ENCODE results near the gene FHL2. TPM values are rescaled to one million over a fixed set of nuclear protein-coding genes. Genes with fewer than 3 reads are reported as not detected.
A peak's percentile ranks its signal among the peaks of the same experiment; 100 is the strongest.
"Not testable (repeated sequence)": the region's sequence is repeated elsewhere in the genome, so short reads cannot be mapped to it uniquely, and the experiment has no call there.

FHL2 gene, protein sequence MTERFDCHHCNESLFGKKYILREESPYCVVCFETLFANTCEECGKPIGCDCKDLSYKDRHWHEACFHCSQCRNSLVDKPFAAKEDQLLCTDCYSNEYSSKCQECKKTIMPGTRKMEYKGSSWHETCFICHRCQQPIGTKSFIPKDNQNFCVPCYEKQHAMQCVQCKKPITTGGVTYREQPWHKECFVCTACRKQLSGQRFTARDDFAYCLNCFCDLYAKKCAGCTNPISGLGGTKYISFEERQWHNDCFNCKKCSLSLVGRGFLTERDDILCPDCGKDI
- total RNA-seq (2014; rRNA removed; shearing (Covaris generic)) = 45.7 and 67.9 TPM in 2 replicates

DNA sequence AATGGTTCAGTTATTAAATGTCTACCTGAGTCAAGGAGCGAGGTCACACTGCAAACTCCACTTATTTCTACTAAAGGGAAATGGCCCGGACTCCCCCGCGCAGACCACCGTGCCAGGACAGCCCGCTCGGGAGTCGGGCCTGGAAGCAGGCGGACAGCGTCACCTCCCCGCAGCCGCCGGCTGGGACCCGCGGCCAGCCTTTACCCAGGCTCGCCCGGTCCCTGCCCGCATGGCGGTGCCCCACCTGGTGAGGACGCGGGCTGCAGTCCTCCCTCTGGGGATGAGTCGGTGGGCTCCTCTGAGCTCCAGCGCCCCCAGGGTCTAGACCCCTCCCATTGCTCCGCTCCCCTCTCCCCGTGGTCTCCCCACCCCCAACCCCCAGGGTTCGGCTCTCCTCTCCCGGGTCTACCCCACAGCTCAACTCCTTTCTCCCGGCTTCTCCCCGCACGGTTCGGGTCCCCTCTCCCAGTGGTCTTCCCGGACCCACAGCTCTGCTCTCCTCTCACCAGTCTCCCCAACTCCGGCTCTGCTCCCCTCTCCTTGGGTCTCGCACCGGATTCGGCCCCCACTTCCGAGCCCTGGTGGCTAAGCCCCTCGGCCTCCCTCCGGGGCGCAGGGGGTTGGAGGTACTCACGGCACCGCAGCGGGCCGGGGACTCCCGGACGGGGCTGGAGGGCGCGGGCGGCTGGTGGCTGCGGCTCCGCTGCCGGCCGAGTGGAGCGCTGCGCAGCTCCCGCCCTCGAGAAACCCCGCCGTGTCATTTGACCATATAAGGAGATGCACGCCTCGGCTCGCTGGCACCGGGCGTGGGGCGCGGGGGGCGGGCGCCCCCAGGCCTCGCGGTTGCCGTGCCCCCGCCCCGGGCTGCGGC is at the start of gene FHL2:
Gene FHL2 (minus strand): TSS at position 716 of the 871 bp plus-strand sequence. CDS start 12,535 bp downstream, outside the sequence.
- DNase-seq (ENCODE audit: low spot score) = peak; percentile 55

DNA sequence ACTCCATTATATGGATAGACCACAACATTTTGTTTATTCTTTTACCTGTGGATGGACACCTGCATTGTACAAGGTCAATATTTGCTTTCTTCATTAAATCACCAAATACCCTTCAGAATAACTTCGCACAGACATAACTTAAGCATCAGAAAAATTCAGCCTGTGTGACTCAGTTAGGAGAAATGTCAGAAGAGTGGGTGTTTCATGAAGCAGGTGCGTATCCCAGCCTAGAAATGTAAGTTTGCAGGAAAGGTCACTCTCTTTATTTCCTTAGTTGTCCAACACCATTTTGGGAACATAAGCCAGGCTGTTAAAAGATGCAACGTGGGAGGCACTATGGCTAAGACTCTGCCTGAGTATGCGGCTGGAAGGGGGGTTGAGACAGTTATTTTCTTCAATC is 48.6 kb upstream of the FHL2 start:
- DNase-seq (ENCODE audit: low spot score) = no peak

DNA sequence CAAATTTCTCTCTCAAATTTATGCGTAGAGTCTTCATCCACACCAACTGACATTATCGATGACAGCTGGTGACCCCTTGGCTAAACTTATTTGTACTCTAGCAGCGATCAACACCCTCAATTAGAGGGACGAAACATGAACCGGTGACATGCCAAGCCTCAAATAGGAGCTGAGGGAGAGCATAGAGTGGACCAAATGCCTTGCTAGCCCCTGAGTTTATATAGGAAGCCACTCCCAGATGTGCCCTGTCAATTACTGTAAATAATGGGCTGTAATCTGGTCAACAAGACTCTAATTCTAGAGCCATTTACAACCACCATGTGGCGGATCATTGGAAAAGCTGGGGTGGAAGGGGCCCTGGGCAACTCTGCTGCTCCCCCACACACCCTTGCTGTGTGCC is 47.6 kb upstream of the FHL2 start:
- DNase-seq (ENCODE audit: low spot score) = no peak

DNA sequence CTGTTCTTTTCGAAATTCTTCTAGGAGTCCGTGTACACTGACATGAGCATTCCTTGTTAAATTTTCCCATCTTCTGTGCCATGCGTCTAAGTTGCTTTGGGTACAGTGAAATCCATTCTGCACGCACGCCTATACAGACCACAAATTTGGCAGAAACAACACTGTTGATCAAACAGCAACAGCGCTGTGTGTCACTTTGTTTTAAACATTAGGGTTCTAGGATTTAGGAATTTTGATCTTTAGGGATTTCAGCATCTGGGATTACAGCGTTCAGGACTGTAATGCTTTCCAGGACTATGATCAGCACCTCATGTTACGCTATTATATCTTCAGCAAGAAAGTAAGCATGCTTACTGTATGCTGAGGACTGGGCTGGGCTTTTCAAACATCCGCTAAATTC is 47.1 kb upstream of the FHL2 start:
- DNase-seq (ENCODE audit: low spot score) = no peak

DNA sequence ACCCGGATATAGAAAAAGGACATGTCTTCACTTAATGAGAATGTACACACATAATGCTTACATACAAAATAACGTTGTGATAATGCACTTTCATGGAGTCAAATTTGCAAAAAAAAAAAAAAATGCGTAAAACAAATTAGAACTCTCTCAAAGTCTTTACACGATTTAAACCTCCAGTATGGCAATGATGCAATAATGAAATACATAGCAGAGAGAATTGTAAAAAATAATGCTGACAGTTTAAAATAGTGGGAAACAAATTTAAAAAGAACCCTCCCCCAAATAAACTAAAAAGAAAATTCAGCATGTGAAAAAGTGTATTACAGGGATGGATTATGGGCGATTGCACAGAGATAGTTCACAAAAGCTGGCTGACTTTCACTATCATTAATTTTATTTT is 46.6 kb upstream of the FHL2 start:
- DNase-seq (ENCODE audit: low spot score) = no peak

DNA sequence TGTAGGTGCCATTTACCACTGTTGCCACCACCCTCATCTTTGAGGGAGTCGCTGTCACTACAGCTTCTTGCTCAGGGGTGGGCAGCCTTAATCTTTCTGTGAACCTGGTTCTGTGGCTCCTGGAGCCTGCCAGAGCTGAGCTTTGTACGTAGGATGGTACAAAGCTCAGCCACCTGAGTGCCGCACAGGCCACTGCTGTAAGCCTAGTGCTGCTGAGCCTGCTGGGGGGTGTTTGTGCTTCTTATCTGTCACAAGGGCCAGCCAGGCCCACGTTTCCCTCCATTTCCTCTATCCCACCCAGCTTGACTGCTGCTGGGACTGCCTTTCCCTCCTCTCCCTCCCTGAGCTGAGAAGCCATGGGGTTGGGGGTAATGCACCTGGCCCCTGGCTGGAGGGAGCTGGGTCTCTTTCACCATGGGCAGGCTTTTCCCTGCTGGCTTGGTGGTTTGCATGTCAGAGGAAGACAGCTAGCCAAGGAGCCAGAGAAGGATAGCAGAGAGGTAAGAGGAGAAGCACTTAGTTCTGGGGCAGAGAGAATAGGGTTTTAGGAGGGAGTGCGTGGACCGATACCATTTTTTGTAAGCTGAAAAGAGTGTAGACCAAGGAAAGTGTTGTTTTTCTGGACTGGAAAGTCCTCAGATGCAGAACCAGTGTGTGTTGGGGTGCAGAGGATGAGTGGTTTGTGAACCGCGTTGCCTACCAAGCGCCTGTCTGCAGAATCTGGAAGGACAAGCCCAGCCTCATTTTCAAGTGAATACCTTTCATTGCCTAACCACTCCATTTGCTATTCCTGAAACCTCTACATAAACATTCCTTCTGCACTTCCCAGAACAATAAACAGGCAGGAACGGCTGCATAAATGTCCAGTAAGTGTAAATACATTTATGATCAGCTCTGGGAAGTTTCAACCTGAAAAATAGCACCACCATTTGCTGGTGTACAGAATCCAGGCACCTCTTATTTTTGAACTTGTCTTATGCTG is 45.1 kb upstream of the FHL2 start:
- DNase-seq (ENCODE audit: low spot score) = no peak

DNA sequence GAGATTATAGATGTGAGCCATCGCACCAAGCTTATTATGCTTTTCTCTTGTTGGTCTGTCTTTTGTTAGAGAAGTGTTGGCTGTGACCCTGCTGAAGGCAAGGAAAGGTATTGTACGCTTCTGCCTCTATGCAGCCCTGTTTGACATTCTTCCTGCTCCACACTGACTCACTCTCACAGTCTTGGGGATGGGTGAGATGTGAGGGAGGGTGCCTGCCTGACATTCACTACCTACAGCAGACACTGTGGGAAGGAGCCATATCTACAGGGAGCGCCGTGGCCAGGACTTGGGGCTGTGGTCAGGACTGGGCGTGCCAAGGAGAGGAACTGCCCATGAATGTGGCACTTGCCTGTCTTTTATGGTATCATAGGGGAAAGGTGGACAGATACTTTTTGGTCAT is 43.9 kb upstream of the FHL2 start:
- no peak for DNase-seq (ENCODE audit: low spot score)

DNA sequence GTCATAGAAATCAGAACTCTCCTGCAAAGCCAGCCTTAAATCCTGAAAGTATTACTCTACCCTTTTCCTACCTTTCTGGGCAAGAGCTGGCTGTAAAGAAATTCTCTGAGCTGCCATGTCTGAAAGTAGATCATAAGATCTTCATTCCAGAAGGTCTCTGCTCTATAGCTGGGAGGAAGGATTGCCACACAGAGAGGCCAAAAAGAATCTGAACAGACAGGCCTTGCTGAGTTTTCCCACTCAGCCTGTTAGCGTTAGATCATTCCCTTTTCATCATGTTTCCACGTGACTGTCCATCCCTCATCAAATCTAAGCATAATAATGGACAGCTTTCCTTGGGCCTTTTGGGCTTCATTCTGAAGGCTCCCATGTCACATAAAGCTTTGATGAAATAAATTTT is 43.2 kb upstream of the FHL2 start:
- no peak for DNase-seq (ENCODE audit: low spot score)

DNA sequence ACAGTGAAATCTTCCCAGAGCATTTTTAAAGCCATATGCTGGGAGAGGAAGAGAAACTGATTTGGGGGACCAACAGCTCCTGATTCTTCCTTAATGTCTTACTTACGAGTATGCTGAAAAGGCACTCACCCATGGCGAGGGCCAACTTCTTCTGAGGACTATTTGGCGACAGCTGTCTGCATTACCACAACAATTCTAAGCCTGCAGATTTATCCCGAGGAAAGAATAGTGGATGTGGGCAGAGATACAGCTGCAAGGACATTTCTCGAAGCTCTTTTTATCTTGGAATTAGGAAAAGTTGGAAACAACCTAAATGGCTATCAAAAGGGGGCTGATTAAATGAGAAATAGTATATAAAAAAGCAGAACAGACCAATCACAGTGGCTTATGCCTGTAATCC is 40.3 kb upstream of the FHL2 start:
- no peak for DNase-seq (ENCODE audit: low spot score)

DNA sequence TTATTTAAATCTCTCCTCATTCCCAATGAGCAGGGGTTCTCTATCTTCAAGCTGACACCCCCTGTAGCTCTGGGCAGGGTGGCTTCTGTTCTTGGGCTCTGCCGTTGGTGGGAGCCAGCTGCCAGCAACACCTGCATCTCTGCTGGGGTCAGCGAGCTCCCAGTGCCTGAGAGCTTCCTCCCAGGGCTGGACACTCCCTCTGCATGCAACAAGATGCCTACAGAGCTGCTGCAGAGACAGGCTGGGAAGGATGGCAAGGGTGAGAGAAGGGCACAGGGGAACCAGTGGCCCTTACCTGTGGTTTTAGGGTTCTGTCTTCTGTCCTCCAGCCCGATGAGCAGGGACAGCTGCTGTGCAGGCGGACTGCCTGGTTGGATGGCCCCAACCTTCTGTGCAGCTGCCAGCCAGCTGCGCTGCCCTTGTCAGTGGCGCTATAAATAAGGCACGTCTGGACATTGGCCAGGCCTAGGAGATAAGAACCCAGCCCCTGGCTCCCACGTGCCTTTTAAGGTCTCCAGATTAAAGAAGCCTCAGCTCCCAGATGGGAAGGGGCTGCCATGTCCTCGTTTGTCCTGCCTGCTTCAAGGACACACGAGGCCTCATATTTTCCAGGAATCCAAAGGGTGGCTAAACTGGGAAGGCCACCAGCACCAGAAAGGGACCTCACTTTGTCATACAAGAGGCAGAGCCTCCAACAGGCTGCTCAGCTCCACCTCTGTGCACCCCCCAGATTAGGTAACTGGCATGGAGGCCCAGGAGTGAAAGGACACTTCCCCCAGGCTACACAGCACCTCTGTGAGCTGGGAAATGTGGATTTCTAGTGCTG is 39.5 kb upstream of the FHL2 start:
- peak; percentile 42 for DNase-seq (ENCODE audit: low spot score)

DNA sequence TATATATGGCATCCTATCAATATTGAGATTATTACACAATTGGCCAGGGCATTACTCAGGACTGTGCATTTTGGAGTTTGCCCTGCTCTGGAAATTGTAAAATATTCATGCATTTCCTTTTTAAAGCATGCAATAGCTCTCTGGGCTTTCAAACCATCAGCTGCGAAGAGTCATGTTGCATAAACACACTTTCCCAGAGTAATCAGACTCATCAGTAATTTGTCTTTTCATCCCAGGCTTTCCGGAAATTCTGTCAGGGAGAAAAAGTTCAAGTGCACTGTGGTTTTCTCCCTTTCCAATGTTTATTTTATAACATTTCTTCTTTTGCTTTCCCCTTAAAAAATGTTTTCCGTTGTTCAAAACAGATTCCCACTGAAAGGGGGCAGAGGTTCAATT is 38.9 kb upstream of the FHL2 start:
- peak; percentile 54 for DNase-seq (ENCODE audit: low spot score)

DNA sequence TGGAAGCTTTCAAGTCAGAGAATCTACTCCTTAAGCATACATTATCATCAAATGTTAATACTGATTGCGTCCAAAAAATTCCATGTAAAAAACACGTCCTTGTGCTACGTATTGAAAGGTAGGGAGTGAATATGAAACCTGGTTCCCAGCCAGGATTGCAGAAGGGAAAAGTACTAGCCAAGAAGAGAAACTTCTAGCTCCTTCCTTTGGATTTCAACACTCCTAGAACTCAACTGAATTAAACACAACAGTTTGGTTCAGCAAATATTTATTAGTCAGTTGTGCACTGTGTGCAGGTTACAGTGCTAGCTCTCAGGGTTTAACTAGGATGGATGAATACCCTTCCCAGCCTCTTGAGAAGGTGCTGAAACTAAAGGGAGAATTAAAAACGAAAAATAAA is 33.9 kb upstream of the FHL2 start:
- DNase-seq (ENCODE audit: low spot score) = no peak

DNA sequence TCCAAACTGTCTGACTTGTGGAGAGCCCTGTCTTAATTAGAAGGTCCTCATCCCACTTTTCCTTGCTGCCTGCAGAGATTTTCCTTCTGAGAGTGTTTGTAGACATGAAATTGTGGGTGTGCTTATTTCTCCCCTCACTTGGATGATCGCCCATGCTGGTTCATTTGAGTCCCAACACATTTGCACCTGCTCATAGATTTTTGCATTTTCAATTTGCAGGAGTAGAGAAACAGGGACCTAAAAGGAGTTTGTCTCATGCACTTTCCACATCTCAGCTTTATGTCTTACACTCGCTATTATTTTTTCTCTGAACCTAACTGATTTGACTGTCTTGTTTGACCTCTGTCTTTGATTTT is 33.2 kb upstream of the FHL2 start:
- DNase-seq (ENCODE audit: low spot score) = no peak

DNA sequence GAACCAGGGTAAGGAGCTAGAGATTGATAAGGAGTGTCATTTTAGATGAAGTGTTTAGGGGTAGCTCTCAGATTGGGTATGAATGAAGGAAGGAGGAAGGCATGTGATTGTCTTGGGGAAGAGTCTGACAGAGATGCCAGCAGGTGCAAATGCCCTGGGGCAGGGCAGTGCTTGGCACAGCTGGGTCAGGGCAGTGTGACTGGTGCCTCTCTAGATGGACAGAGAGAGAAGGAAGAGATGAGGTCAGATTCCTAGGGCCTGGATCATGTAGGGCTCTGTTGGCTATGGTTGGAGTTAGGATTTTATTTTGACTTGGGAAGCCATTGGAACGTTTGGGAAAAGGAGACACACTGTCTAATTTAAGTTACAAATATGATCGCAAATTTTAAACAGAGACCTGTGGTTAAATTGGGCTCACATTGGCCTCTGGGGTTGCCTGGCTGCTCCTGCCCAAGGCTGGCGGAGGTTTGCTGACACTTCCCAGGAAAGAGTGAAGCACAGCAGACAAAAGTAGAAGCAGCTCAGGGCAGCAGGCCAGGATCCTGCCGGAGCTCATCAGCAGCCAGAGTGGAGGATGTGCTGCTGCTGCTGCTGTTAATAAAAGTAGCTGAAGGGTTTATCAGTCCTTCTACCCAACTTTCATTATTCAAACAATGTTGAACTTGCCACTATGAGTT is 32.7 kb upstream of the FHL2 start:
- no peak for DNase-seq (ENCODE audit: low spot score)

DNA sequence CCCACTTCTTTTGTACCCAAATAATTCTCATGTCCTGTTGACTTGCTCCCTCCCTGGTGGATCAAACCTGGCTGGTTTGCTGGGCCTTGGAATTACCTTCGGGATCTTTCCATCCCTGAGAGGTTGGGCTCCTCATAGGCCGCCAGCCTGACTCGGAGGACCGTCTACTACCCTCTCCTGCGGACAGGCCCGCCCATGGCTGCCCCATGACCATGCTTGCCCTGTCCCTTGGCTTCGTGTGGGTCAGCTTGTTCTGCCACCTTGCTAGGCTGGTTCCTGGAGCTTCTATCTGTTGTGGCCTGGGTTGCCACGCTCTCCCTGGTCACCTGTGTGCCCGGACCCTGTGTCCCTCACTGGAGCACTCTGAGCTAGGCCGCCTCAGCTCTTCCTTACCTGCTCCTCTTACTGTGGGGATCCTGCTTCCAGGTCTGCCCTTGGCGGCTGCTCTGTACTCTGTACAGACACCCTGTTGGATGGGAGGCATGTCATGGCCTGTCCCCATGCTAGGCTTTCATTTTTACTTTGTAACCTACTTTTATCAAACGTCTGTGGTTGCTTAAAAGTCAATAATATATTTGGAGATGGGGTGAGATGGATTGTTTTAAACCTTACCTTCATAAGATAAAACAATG is 29.7 kb upstream of the FHL2 start:
- DNase-seq (ENCODE audit: low spot score) = no peak

DNA sequence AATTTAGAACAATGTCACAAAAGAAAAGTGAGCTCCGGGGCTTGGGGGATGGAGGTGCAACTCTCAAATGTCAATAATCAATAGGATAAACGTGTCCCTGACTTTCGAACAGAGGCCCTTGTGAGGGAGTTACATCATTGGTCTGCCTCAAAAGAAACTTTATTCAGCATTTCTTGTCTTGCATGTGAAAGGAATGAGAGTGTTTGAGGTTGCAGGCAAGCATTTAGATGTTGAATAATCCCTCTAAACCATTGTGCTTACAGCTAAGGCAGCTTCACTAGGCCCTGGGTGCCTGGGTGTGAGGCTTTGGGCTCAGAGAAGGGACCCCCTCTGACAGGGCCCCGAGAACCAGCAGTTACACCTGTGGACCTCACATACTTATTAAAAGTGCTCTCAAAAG is 28.6 kb upstream of the FHL2 start:
- DNase-seq (ENCODE audit: low spot score) = no peak

DNA sequence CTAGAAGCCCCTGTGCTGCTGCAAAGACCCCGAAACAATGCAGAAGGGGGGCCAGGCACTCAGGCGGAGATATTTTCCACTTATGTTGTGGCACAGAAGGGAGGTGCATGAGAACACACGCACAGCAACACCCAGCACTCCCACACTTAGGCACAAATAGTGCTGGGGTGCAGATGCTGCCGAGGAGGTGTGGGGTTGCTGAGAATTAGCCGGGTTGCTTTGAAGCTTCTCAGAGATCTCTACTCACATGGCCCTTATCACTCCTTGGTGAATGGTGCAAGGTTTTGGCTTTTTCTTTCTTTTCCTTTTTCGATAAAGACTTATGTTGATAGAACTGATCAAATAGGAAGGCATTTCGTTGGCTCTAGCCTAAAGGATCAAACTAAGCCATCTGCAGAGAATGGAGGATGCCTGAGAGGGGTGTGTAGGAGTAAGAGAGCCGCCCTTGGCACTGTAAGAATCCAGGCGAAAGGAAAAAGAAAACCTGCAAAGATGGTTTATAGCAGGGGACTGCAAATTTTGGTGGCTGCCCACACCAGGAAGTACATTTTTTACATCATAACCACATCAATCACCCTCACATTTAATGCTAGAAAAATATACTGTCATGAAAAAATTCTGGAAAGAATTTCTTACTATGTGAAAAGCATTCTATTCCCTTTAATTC is 27.9 kb upstream of the FHL2 start:
- DNase-seq (ENCODE audit: low spot score) = no peak

DNA sequence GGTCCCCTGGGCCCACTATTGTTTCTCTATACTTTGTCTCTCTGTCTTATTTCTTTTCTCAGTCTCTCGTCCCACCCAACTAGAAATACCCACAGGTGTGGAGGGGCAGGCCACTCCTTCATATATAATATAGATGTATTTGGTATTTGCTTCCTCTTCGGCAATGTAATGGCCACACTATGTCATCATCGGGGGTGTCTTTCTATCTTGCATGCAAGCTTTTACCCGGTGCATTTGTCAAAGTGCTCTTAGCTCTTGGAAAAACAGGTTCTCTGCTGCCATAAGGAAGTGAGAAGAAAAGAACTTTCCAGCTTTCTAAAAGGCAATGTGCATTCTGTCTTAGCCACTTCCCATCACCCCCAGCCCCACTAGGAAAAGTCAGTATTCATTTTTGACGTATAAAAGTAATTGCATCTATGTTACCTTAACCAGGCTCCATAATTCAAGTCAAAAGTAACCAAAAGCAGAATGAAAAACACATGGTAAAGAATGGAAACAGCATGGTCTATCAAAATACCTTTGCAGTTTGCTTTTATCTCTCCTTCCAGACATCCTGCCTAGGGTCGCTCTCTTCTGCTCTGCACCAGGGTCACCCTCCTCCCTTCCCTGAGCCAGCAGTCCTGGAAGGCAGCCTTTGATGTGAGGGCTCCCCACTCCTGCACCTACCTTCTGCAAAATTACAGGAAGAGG is 27.2 kb upstream of the FHL2 start:
- no peak for DNase-seq (ENCODE audit: low spot score)

DNA sequence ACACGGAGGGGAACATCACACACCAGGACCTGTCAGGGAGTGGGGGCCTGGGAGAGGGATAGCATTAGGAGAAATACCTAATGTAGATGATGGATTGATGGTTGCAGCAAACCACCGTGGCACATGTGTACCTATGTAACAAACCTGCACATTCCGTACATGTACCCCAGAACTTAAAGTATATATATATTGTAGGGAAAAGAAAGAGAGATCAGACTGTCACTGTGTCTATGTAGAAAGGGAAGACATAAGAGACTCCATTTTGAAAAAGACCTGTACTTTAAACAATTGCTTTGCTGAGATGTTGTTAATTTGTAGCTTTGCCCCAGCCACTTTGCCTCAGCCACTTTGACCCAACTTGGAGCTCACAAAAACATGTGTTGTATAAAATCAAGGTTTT is 26.0 kb upstream of the FHL2 start:
- not testable (repeated sequence) for DNase-seq (ENCODE audit: low spot score)

Measured in A172 (cell line).